Measurements from ENCODE around the gene TTLL3. TPM values are rescaled to one million over a fixed set of nuclear protein-coding genes. Genes with fewer than 3 reads are reported as not detected.
A peak's percentile ranks its signal among the peaks of the same experiment; 100 is the strongest.
"Not testable (repeated sequence)": the region's sequence is repeated elsewhere in the genome, so short reads cannot be mapped to it uniquely, and the experiment has no call there.

The TTLL3 gene
- total RNA-seq, 1 experiment from 2014 or later = 79.3 TPM

GRCh38 chr3:9843715-9844438, 33.8 kb downstream of the TTLL3 start, which contains the start of gene RPUSD3:
Gene RPUSD3 (minus strand): TSS chr3:9844008. CDS start chr3:9843990, 18 bp downstream.
- H3K4me3 ChIP-seq (ENCODE audit: low read length) = peak within 1 kb of the TSS; percentile 94

DNA sequence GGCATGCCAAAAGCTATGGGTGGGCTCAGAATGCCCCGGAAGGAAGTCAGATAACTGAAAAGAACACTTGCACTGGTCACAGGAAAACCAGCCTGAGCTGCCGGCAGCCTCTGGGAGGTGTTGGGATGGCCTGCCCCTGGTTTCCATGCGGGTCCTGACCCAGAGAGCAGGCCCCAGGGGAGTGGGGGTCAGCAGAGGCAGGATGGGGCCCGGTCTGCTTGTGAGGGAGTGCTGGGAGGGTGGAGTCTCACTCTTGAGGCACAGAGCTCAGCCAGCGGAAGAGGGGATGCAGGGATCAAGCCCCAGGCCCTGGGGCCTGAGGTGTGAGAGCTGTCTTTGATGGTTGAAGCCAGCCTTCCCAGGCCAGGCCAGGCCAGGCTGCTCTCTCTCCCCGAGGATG, 36.2 kb downstream of the TTLL3 start:
- Histone ChIP-seq H3K27me3 (ENCODE audit: low read length) (no peaks in the 10 kb centered on the region), H3K4me3 (ENCODE audit: low read length) (no peak overlapping the region), H3K4me1 (ENCODE audit: low read length) (peaks cover 15% of the 10 kb centered on the region), H3K79me2 (ENCODE audit: low read length) (peaks cover 14% of the 10 kb centered on the region), H3K36me3 (ENCODE audit: insufficient read depth, low read length) (peaks cover 6% of the 10 kb centered on the region; the same call in 1 of the 2 replicates), H4K20me1 (ENCODE audit: insufficient read depth, low read depth, low read length) (no peaks in the 10 kb centered on the region), H3K9me2 (replicated peaks; ENCODE audit: insufficient read depth, low read length) (no peaks in the 10 kb centered on the region), H2AFZ (ENCODE audit: low read length) (no peak overlapping the region), H3K9ac (ENCODE audit: low read length) (no peak overlapping the region), H3K27ac (ENCODE audit: low read length) (no peak overlapping the region), H3K9me3 (ENCODE audit: low read length) (no peaks in the 10 kb centered on the region), H3K4me2 (ENCODE audit: low read depth, low read length, poor library complexity, severe bottlenecking) (no peak overlapping the region)
- no peak for DNase-seq

More at GRCh38 chr3:9843715-9844438, 33.8 kb downstream of the TTLL3 start, which contains the start of gene RPUSD3:
- peak within 1 kb of the TSS; percentile 94 for H3K4me2 ChIP-seq (ENCODE audit: low read depth, low read length, poor library complexity, severe bottlenecking)
- peak within 1 kb of the TSS; percentile 79 for H3K27ac ChIP-seq (ENCODE audit: low read length)
- H3K9ac ChIP-seq (ENCODE audit: low read length) = peak within 1 kb of the TSS; percentile 91
- H3K79me2 ChIP-seq (ENCODE audit: low read length) = peaks cover 14% of the 10 kb centered on the region
- peak; percentile 98 for DNase-seq
- peaks cover 10% of the 10 kb centered on the region; the same call in 1 of the 2 replicates for H3K36me3 ChIP-seq (ENCODE audit: insufficient read depth, low read length)
- no peaks in the 10 kb centered on the region for H3K9me3 ChIP-seq (ENCODE audit: low read length)
- H3K9me2 ChIP-seq (replicated peaks; ENCODE audit: insufficient read depth, low read length) = no peaks in the 10 kb centered on the region
- peak within 1 kb of the TSS; percentile 92 for H2AFZ ChIP-seq (ENCODE audit: low read length)
- H4K20me1 ChIP-seq (ENCODE audit: insufficient read depth, low read depth, low read length) = no peaks in the 10 kb centered on the region
- H3K4me1 ChIP-seq (ENCODE audit: low read length) = peaks cover 15% of the 10 kb centered on the region
- no peaks in the 10 kb centered on the region for H3K27me3 ChIP-seq (ENCODE audit: low read length)

GRCh38 chr3:9846931-9847488, 36.9 kb downstream of the TTLL3 start:
- DNase-seq = no peak
- no peaks in the 10 kb centered on the region for H3K27me3 ChIP-seq (ENCODE audit: low read length)
- H3K4me3 ChIP-seq (ENCODE audit: low read length) = no peak overlapping the region
- H3K9ac ChIP-seq (ENCODE audit: low read length) = no peak overlapping the region
- H3K27ac ChIP-seq (ENCODE audit: low read length) = no peak overlapping the region
- no peaks in the 10 kb centered on the region for H3K9me3 ChIP-seq (ENCODE audit: low read length)
- H4K20me1 ChIP-seq (ENCODE audit: insufficient read depth, low read depth, low read length) = no peaks in the 10 kb centered on the region
- H2AFZ ChIP-seq (ENCODE audit: low read length) = no peak overlapping the region
- H3K79me2 ChIP-seq (ENCODE audit: low read length) = peaks cover 13% of the 10 kb centered on the region
- H3K36me3 ChIP-seq (ENCODE audit: insufficient read depth, low read length) = 0 out of 2 replicates have a peak, but pooled peaks cover 1% of the 10 kb centered on the region
- H3K4me2 ChIP-seq (ENCODE audit: low read depth, low read length, poor library complexity, severe bottlenecking) = no peak overlapping the region
- H3K4me1 ChIP-seq (ENCODE audit: low read length) = peaks cover 15% of the 10 kb centered on the region
- H3K9me2 ChIP-seq (replicated peaks; ENCODE audit: insufficient read depth, low read length) = no peaks in the 10 kb centered on the region

- H3K79me2 ChIP-seq (ENCODE audit: low read length); H3K4me2 ChIP-seq (ENCODE audit: low read depth, low read length, poor library complexity, severe bottlenecking); H3K27ac ChIP-seq (ENCODE audit: low read length); H3K36me3 ChIP-seq (ENCODE audit: insufficient read depth, low read length); H3K4me1 ChIP-seq (ENCODE audit: low read length); H3K27me3 ChIP-seq (ENCODE audit: low read length); DNase-seq; H3K9me3 ChIP-seq (ENCODE audit: low read length); H3K9me2 ChIP-seq (replicated peaks; ENCODE audit: insufficient read depth, low read length); H3K9ac ChIP-seq (ENCODE audit: low read length); H4K20me1 ChIP-seq (ENCODE audit: insufficient read depth, low read depth, low read length); H2AFZ ChIP-seq (ENCODE audit: low read length); H3K4me3 ChIP-seq (ENCODE audit: low read length): not testable (repeated sequence)
These were observed 37.8 kb downstream of the TTLL3 start for GRCh38 chr3:9847870-9848269.

DNA sequence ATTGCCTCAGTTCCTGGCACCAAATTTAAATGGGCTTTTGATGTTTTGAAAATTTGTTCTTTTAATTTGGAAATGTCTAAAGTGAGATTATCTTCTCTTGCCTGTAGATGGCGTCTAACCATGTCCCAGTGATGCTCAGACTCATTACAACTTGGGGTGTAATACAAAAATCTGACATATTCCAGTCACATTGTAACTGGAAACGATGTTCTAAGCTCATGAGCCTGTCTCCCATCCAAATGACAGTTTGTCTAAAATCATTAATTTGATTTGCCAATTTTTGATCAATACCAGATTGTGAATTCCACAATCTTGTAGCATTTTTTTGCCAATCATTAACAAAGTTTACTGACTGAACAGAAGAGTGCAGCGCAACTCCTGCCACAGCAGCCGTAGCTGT, 38.8 kb downstream of the TTLL3 start:
- not testable (repeated sequence) for H3K27me3 ChIP-seq (ENCODE audit: low read length); H3K4me2 ChIP-seq (ENCODE audit: low read depth, low read length, poor library complexity, severe bottlenecking); H3K79me2 ChIP-seq (ENCODE audit: low read length); H3K27ac ChIP-seq (ENCODE audit: low read length); H4K20me1 ChIP-seq (ENCODE audit: insufficient read depth, low read depth, low read length); H3K9ac ChIP-seq (ENCODE audit: low read length); H3K9me3 ChIP-seq (ENCODE audit: low read length); H3K4me1 ChIP-seq (ENCODE audit: low read length); H3K4me3 ChIP-seq (ENCODE audit: low read length); H2AFZ ChIP-seq (ENCODE audit: low read length); H3K9me2 ChIP-seq (replicated peaks; ENCODE audit: insufficient read depth, low read length); H3K36me3 ChIP-seq (ENCODE audit: insufficient read depth, low read length)
- peak; percentile 61 for DNase-seq

DNA sequence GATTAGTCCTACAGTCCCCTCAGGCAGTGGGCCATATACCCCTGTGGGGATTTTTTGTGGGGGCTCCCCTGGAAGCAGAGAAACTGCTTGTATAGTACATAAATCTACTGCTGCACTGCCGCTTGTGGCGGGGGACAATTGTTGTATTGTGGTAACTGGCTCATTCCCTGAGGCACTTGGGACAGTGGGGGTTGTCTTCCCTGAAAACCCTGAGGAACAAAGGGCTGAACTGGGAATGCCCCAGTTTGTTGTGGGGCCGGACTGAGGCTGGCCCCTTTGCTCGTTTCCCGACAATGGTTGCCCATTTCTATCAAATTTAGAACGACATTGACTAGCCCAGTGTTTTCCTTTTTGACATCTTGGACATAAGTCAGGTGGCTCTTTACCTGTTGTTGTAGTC, 41.3 kb downstream of the TTLL3 start:
- not testable (repeated sequence) for H3K4me2 ChIP-seq (ENCODE audit: low read depth, low read length, poor library complexity, severe bottlenecking); H3K9me3 ChIP-seq (ENCODE audit: low read length); H3K27ac ChIP-seq (ENCODE audit: low read length); H3K9me2 ChIP-seq (replicated peaks; ENCODE audit: insufficient read depth, low read length); H3K9ac ChIP-seq (ENCODE audit: low read length); H2AFZ ChIP-seq (ENCODE audit: low read length); H3K36me3 ChIP-seq (ENCODE audit: insufficient read depth, low read length); H3K4me1 ChIP-seq (ENCODE audit: low read length); H4K20me1 ChIP-seq (ENCODE audit: insufficient read depth, low read depth, low read length); H3K27me3 ChIP-seq (ENCODE audit: low read length); H3K79me2 ChIP-seq (ENCODE audit: low read length); H3K4me3 ChIP-seq (ENCODE audit: low read length); DNase-seq

DNA sequence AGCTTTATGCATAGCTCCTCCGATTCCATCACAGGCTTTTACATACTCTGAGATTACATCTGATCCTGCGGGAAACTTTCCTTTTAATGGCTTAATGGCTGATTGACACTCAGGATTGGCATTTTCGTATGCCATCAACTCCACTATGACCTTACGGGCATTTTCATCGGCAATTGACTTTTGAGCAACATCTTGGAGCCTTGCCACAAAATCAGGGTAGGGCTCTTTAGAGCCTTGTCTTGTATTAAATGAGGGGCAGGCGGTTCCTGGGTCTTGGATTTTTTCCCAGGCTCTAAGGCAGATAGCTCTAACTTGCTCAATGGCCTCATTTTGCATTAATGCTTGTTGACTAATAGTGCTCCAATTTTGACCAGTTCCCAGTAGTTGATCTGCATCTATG, 41.9 kb downstream of the TTLL3 start:
- not testable (repeated sequence) for H3K27me3 ChIP-seq (ENCODE audit: low read length); H3K9ac ChIP-seq (ENCODE audit: low read length); H2AFZ ChIP-seq (ENCODE audit: low read length); H3K79me2 ChIP-seq (ENCODE audit: low read length); DNase-seq; H3K4me2 ChIP-seq (ENCODE audit: low read depth, low read length, poor library complexity, severe bottlenecking); H3K27ac ChIP-seq (ENCODE audit: low read length); H3K9me3 ChIP-seq (ENCODE audit: low read length); H3K9me2 ChIP-seq (replicated peaks; ENCODE audit: insufficient read depth, low read length); H3K36me3 ChIP-seq (ENCODE audit: insufficient read depth, low read length); H3K4me1 ChIP-seq (ENCODE audit: low read length); H4K20me1 ChIP-seq (ENCODE audit: insufficient read depth, low read depth, low read length); H3K4me3 ChIP-seq (ENCODE audit: low read length)

- Histone ChIP-seq H3K27ac (ENCODE audit: low read length) (no peak overlapping the region), H3K79me2 (ENCODE audit: low read length) (no peaks in the 10 kb centered on the region), H4K20me1 (ENCODE audit: insufficient read depth, low read depth, low read length) (no peaks in the 10 kb centered on the region), H3K4me3 (ENCODE audit: low read length) (no peak overlapping the region), H3K9me2 (replicated peaks; ENCODE audit: insufficient read depth, low read length) (no peaks in the 10 kb centered on the region), H2AFZ (ENCODE audit: low read length) (no peak overlapping the region), H3K27me3 (ENCODE audit: low read length) (no peaks in the 10 kb centered on the region), H3K36me3 (ENCODE audit: insufficient read depth, low read length) (no peaks in the 10 kb centered on the region), H3K4me1 (ENCODE audit: low read length) (no peaks in the 10 kb centered on the region), H3K4me2 (ENCODE audit: low read depth, low read length, poor library complexity, severe bottlenecking) (no peak overlapping the region), H3K9ac (ENCODE audit: low read length) (no peak overlapping the region), H3K9me3 (ENCODE audit: low read length) (no peaks in the 10 kb centered on the region)
- no peak for DNase-seq
These were observed 42.5 kb downstream of the TTLL3 start for GRCh38 chr3:9852528-9852927.

All from Karpas-422 (cell line).